ENCODE data around the gene TPM3.
"Not testable (repeated sequence)": the region's sequence is repeated elsewhere in the genome, so short reads cannot be mapped to it uniquely, and the experiment has no call there.

The TPM3 gene

DNA sequence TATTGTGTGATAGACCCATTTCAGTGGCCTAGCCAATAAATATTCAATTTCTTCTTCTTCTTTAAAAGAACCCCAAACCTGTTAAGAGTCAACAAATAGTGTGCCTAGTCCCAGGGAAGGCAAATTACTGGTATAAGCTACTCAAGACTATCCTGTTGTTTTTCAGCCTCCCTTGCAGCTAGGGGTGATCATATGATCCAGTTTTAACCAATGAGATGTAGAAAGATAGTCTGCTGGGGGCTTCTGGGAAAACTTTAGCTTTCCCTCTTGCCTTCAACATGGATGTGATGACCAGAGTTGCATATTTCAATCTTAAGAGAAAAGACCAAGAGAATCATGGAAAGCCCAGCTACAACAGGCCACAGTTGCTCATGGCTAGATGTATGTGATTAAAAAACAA is 32.3 kb downstream of the TPM3 start:
- no peak for FAIRE-seq

GRCh38 chr1:154158307-154159125 is 33.4 kb downstream of the TPM3 start:
- FAIRE-seq, result no peak

DNA sequence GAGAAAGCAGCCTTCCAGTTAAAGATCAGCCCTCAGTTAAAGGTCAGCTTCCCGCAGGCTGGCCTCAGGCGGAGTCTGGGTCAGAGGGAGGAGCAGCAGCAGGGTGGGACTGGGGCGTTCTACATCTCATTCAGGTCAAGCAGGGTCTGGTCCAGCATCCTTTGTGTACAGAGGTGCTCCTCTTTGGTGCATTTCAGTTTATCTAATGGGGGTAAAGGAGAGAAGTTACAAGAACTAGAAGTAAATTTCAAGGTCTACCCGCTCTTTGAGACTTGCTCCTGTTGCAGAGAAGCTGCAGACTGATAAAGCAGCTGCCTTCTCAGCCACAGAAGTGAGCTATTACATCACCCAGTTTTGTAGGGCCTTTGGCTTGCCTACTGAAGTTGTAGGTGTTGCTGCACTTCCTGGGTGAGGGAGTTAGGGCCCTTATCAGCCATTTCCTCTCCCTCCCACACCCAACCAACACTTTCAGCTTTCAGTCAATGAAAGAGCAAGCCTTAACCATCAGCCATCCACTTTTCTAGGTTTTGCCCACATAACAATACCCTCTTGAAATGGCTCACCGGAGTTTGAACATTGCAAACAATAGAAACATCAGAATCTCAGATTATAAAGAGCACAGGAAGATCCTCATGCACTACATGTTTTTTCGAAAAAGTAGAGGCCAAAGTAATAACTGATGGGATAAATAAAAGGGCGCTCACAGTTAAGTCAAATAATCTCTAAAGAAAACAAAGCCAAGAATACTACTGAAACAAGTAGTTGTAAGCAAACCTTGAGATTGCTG is 34.2 kb downstream of the TPM3 start:
- FAIRE-seq, result no peak

GRCh38 chr1:154155251-154155650 is 36.6 kb downstream of the TPM3 start:
- FAIRE-seq, result no peak

GRCh38 chr1:154154534-154155191 is 37.2 kb downstream of the TPM3 start, which contains the start of gene NUP210L:
Gene NUP210L (minus strand): TSS chr1:154155073.
- FAIRE-seq, result no peak

- no peak for FAIRE-seq
Measured at GRCh38 chr1:154154053-154154452, 37.8 kb downstream of the TPM3 start.

- FAIRE-seq, result no peak
Measured at GRCh38 chr1:154151311-154151710, 40.6 kb downstream of the TPM3 start.

DNA sequence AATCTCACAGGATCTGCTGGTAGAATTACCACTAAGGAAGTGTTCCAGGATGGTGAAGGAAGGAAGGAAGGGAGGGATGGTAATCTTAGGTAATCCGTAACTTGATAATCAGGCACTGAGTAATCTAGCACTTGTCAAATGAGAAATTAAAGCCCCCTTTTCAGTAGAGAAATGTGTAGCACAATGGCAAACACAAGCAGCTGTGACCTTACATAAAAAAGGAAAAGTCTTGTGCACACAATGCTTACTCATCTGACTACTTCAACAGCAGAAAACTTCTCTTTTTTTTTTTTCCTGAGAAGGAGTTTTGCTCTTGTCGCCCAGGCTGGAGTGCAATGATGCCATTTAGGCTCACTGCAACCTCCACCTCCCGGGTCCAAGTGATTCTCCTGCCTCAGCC is 43.1 kb downstream of the TPM3 start:
- no peak for FAIRE-seq

DNA sequence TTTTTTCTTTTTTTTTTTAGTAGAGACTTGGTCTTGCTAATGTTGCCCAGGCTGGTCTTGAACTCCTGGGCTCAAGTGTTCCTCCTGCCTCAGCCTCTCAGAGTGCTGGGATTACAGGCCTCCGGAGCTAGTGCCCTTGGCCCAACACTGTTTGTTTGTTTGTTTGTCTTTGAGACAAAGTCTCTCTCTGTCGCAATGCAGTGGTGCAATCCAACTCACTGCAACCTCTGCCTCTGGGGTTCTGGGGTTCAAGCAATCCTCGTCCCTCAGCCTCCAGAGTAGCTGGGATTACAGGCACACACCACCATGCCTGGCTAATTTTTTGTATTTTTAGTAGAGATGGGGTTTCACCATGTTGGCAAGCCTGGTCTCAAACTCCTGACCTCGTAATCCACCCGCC is 44.4 kb downstream of the TPM3 start:
- not testable (repeated sequence) for FAIRE-seq

GRCh38 chr1:154145986-154146385 is 45.9 kb downstream of the TPM3 start:
- no peak for FAIRE-seq

DNA sequence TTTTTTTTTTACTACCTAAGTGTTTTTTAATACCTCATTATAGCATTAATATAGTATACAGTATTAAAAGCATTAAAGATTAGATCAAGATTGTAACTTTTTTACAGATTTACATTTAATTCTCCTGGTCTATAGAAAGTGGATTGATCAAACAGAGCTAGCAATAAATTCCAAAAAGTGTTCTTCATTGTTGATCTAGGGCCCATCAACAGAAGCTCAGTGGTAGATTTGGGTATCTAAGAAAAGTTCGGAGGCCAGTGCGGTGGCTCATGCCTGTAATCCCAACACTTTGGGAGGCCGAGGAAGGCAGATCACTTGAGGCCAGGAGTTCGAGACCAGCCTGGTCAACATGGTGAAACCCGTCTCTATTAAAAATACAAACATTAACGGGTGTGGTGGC is 49.5 kb downstream of the TPM3 start:
- no peak for FAIRE-seq

GRCh38 chr1:154141240-154141639 is 50.7 kb downstream of the TPM3 start:
- FAIRE-seq, result no peak

GRCh38 chr1:154137888-154138287 is 54.0 kb downstream of the TPM3 start:
- no peak for FAIRE-seq

DNA sequence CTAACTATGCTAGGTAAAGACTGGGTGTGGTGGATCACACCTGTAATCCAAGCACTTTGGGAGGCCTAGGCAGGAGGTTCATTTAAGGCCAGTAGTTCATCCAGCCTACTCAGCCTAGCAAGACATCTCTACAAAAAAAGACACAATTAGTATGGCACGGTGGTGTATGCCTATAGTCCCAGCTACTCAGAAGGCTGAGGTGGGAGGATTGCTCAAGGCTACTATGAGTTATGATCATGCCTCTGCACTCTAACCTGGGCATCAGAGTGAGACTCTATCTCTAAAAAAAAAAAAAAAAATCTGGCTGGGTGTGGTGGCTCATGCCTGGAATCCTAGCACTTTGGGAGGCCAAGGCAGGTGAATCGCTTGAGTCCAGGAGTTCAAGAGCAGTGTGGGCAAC is 58.6 kb downstream of the TPM3 start:
- no peak for FAIRE-seq

GRCh38 chr1:154129391-154129970 is 62.4 kb downstream of the TPM3 start:
- FAIRE-seq, result no peak

DNA sequence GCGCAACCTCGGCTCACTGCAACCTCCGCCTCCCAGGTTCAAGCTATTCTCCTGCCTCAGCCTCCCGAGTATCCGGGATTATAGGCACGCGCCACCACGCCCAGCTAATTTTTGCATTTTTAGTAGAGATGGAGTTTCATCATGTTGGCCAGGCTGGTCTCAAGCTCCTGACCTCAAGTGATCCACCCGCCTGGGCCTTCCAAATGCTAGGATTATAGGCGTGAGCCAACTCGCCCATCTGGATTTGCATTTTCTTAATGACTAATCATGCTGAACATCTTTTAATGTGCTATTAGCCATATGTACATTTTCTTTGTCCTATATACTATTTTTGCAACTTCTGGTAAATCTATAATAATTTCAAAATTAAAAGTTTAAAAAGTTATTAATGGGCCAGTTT is 68.7 kb downstream of the TPM3 start:
- not testable (repeated sequence) for FAIRE-seq

DNA sequence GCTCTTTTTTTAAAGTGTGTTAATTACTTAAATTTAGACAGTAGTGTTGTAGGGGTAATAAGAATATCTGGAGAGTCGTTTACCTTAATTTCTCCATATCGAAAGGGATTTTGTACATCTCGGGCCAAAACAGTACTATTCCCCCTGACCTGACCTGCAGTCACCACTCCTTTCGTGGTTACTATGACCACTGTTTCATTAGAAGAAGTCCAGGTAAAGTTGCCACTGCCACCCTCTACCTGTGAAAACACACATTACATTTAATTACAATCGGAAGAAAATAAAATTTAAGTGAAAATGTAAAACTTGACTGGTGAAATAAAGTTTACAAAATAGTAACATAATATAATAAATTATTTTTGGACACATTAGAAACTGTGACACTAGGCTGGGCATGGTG is 74.3 kb downstream of the TPM3 start:
- FAIRE-seq, result no peak

- FAIRE-seq, result no peak
Measured at GRCh38 chr1:154115180-154115579, 76.7 kb downstream of the TPM3 start.

Measured in endometrium (tissue), 2 donors.